GM19452 (cell line): ENCODE data around the gene CTNNA2.

Experiments used
- ATAC-seq: cut with Tn5 transposase; IDR thresholded peaks from one replicate; pipeline ENCODE4 v1.9.1; 2021; ENCODE audit not compliant: unreplicated experiment

The CTNNA2 gene

GRCh38 chr2:80515964-80516363 lies 1003.1 kb downstream of the CTNNA2 start:
- no peak for ATAC-seq

DNA sequence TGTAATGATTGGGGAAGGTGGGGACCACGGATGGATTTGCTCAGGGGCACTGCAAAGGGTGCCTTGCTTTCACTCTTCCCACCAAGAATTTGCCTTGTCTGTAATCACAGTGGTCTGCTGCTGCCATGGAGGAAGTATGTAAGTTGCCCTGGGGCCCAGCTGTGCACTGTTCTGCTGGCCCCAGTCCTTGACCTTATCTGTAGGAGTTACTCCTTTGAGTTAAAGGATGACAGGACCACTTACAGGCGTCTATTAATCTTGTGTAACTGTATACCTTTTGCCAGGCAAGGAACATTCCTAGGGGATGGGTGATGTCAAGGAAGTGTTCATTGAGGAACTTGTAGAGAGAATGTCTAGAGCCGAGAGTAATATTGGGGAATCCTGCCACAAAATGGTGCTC lies 1004.5 kb downstream of the CTNNA2 start:
- ATAC-seq, result no peak

- no peak for ATAC-seq
These were observed 1006.3 kb downstream of the CTNNA2 start for GRCh38 chr2:80519121-80519643.

GRCh38 chr2:80519699-80520291 lies 1006.9 kb downstream of the CTNNA2 start:
- no peak for ATAC-seq

- ATAC-seq, result peak; percentile 65
These were observed 1012.3 kb downstream of the CTNNA2 start for GRCh38 chr2:80525152-80525551.

DNA sequence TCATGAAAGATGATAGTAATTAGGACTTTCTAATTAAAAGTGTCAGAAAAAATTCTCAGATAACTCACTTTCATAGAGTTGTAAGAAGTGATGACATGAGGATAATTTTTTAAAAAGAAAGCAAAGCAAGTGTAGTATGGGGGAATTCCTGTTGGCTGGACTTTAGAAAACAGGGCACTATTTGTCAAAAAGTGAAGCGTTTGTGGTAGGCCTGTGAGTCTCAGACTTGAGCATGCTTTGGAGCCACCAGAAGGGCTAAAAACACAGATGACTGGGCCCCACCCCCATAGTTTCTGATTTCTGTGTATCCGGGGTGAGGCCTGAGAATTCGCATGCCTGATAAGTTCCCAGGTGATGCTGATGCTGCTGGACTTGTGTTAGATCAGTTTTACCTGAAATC lies 1014.3 kb downstream of the CTNNA2 start:
- no peak for ATAC-seq

DNA sequence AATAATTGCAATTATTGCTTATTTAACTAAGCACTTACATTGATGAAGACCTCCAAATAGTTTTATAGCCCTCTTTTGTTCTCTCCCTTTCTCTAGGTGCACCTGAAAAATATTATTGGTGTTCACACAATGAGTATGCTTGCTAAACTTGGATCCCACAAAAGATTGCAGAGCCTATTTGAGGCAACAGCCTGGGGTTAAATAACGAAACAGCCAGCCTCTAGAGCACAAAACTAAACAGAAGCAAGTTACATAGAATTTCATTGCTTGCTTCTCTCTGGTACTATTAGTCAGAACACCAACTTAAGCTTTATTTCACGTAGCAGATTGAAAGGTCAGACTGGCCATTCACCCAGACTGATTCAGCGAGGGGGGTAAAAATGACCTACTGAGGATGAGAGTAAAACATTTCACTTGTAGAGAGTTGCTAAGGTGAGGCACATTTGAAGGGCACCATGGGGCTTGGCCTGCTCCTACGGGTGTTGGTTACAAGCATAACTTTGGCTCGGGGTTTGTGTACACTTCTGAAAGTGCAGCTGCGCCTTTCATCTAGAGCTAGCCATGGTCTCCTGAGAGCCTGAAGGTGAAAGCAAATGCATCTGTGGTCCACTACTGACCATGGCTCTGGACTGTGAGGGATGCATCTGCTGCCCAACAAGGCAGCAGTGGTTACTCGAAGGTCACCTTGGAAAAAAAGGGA lies 1016.8 kb downstream of the CTNNA2 start:
- ATAC-seq, result no peak

DNA sequence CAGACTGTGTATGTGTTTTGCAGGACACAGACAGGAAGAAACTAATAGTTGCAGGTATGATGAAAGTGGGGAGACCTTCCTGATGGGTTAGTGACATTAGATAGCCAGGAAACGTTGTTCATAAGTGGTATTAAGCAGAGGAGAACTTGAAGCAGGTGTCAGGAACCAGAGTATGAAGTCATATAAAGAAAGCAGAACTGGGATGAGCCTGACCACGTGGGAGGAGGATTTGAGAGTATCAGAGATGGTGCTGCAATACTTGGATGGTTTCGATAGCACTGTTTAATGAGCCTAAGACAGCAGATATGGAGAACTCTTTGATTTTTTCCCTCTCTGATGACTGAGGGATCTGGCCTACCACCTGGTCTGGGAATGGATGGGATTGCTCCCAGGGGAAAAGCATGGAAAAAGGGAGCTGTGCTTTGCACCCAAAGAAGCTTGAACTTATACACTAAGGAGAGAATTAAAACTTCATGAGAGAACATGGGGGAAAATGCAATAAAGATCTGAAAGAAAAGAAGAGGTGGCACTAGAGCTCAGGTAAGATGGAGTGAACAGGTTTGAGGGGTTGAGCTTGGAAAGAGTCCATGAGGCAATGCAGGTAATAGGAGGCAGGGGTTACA lies 1017.7 kb downstream of the CTNNA2 start:
- ATAC-seq, result peak; percentile 69

DNA sequence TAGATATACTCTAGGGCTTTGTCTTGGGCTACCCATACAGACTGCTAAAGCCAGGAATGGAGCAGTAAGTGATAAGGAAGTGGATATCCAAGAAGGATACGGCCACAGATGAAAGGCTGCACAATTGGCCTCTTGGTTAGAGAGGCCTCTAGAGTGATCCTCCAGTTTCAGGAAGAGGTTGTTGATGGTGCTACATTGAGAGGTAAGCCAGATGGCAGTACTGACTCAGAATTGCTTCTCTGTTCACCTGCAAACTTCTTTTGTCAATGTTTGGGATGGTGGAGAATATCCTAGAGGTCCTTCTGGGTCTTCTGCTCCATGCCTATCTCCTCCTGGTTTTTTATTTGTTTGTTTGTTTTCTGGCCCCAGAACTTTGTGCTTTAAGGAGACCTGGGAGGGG lies 1018.5 kb downstream of the CTNNA2 start:
- no peak for ATAC-seq

- ATAC-seq, result no peak
These were observed 1032.8 kb downstream of the CTNNA2 start for GRCh38 chr2:80545420-80546210.

- no peak for ATAC-seq
These were observed 1033.9 kb downstream of the CTNNA2 start for GRCh38 chr2:80546766-80547165.

GRCh38 chr2:80547344-80547743 lies 1034.5 kb downstream of the CTNNA2 start:
- no peak for ATAC-seq

DNA sequence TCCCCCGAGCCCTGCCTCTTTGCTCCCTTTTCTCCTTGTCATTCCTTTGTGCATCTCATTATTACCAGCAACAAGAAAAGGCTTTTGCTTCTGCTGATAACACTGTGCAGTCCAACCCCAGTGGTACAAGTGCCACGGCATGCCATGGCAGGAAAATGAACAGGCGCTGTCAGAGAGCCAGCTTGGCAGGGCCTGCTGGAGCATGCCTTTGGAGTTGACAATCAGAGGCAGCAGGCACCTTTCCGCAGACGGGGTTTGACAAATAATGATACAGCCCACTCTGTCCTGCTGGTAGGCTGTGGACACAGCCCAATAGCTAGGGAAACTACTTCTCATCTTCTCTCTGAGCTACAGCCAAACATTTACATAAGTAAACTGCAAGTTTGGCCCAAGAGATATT lies 1035.6 kb downstream of the CTNNA2 start:
- ATAC-seq, result no peak

DNA sequence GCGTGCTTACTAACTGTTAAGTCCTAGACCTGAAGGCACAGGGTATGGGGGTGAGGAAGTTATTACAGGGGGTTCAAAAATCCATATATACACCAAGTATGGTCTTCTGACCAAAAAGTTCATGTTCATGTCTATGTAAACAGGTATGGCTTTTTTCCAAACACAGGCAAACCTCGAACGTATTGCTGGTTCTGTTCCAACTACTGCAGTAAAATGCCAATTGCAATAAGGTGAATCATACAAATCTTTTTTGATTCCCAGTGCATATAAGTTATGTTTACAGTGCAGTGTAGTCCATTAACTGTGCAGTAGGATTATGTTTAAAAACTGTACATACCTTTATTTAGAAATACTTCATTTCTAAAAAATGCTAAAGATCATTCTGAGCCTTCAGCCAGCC lies 1037.0 kb downstream of the CTNNA2 start:
- ATAC-seq, result no peak

DNA sequence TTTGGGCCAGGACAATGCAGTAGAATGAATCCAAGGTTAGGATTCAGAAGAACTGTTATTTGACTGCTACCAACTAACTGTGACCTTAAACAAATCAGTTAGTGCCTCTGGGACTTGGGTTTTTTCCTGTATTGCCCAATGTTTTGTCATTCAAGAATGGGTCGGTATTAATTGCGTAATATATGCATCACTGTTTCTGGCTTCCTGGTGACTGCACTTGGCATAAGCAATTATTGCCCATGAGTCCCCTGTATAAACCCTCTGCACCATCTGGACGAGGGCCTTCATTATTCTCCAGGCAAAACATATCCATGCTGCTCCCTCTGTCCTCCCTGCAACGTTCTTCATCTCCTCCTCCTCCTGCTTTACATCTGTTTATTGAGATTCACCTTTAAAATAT lies 1047.5 kb downstream of the CTNNA2 start:
- no peak for ATAC-seq

- ATAC-seq, result no peak
These were observed 1055.2 kb downstream of the CTNNA2 start for GRCh38 chr2:80568011-80568410.

DNA sequence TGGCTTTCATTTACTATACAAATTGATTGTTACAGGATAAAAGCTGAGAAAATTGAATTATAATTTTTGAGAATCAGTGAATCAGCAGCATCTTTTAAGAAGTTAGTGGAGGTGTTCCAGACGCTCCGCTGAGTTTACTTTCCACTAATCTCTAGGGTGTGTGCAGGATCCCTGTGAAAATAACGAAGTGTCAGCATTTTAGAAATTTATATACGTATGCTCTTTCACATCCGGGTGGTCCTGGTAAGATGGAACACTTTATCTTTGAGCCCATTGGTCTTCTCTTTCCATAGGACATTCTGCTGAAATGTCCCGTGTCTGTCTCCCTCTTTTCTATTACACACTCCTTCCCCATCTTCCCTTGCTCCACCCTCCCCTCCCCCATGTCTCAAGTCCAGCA lies 1060.3 kb downstream of the CTNNA2 start:
- no peak for ATAC-seq

- ATAC-seq, result no peak
These were observed 1061.1 kb downstream of the CTNNA2 start for GRCh38 chr2:80573950-80574349.

GRCh38 chr2:80579756-80580155 lies 1066.9 kb downstream of the CTNNA2 start:
- no peak for ATAC-seq

DNA sequence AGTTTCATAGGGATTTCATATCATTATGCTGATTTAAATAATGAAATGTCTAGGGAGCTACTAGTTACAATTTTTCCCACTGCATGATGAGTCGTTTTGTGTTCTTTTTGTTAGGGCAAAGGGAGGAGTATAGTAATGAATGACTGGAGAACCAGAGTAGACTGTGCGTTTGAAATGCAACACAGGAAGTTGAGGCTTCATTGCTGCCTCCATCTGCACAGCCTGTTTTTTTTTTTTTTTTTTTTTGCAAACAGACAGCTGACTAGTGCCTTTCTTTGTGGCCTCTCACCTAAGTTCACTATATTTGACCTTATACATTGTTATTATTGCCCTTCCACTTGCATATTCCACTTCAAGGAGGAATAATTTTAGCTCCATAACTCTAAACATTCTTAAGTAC lies 1078.4 kb downstream of the CTNNA2 start:
- no peak for ATAC-seq

GRCh38 chr2:80592106-80592505 lies 1079.3 kb downstream of the CTNNA2 start:
- no peak for ATAC-seq
